ENCODE data around the gene GNL2. TPM values are rescaled to one million over a fixed set of nuclear protein-coding genes. Genes with fewer than 3 reads are reported as not detected.

GNL2 gene
- polyA plus RNA-seq, 1 experiment = 43.6 TPM

GRCh38 chr1:37609002-37609401, 13.3 kb upstream of the GNL2 start:
- no peak for DNase-seq (ENCODE audit: low read depth)
- no peak overlapping the region for H3K4me3 ChIP-seq (ENCODE audit: low read depth, low read length)
- no peaks in the 10 kb centered on the region for H3K36me3 ChIP-seq (ENCODE audit: control insufficient read depth, insufficient read depth, low read length)
- ChIA-PET POLR2A (no interaction called here), CTCF (no interaction called here)
- TF ChIP-seq CTCF (IDR thresholded peaks at IDR 0.05; ENCODE audit: insufficient read depth, low read depth, low read length) = no peak
- peaks cover 9% of the 10 kb centered on the region for H3K27me3 ChIP-seq (ENCODE audit: control insufficient read depth, insufficient read depth, low read length)

DNA sequence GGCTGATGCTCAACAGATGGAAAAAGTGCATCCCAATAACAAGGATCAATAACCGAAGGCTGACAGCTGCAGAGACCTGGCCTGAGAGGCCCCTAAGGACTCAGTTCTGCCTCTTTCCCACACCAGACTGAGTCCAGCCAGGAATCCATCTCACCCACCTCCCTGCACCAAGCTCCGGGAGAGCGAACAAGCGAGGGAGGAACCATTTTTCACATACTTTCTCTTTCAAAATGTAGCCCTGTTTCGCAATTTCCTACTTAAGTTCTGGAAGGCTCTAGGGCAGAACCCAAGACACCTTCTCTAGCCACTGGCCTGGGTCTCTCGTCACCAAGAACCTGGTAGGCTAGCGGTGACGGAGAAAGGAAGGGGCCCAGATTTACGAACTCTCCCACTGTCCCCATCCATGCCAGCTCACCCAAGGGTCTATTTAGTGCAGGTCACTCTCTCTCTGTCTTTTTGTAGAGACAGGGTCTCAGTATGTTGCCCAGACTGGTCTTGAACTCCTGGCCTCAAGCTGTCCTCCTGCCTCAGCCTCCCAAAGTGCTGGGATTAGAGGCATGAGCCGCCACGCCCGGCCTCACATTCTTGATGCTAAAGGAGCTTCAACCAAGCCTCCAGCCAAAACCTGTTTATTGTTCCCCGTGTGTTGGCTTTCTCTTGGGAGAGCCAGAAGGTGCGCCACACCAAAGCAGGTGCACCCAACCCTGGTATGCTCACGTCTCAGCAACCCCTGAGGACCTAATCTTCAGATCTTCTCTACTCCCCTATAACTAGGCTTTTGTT, 10.9 kb upstream of the GNL2 start:
- Histone ChIP-seq H3K27me3 (ENCODE audit: control insufficient read depth, insufficient read depth, low read length) (peaks cover 9% of the 10 kb centered on the region), H3K36me3 (ENCODE audit: control insufficient read depth, insufficient read depth, low read length) (no peaks in the 10 kb centered on the region), H3K4me3 (ENCODE audit: low read depth, low read length) (no peak overlapping the region)
- no peak for DNase-seq (ENCODE audit: low read depth)
- no peak for TF ChIP-seq CTCF (IDR thresholded peaks at IDR 0.05; ENCODE audit: insufficient read depth, low read depth, low read length)
- CTCF ChIA-PET = interaction anchor here (0.6 to 11.7 kb wide), 5 partner anchors 8 to 103 kb away, joined by 3 to 214 read pairs (median 3); partner anchors contain the start of gene MEAF6
- POLR2A ChIA-PET = no interaction called here

GRCh38 chr1:37605806-37606474, 10.2 kb upstream of the GNL2 start:
- no peak for TF ChIP-seq CTCF (IDR thresholded peaks at IDR 0.05; ENCODE audit: insufficient read depth, low read depth, low read length)
- Histone ChIP-seq H3K4me3 (ENCODE audit: low read depth, low read length) (no peak overlapping the region), H3K36me3 (ENCODE audit: control insufficient read depth, insufficient read depth, low read length) (no peaks in the 10 kb centered on the region), H3K27me3 (ENCODE audit: control insufficient read depth, insufficient read depth, low read length) (peaks cover 9% of the 10 kb centered on the region)
- CTCF ChIA-PET = interaction anchor here (0.8 to 11.7 kb wide), 2 partner anchors 77 to 104 kb away, joined by 3 to 214 read pairs; a partner anchor contains a TSS
- POLR2A ChIA-PET = no interaction called here
- DNase-seq (ENCODE audit: low read depth) = no peak

GRCh38 chr1:37605061-37605650, 9.4 kb upstream of the GNL2 start:
- CTCF ChIA-PET = interaction anchor here (11.7 kb wide), 1 partner anchor 78 kb away, joined by 214 read pairs; a partner anchor contains a TSS
- POLR2A ChIA-PET = no interaction called here

More at GRCh38 chr1:37605061-37605650, 9.4 kb upstream of the GNL2 start:
- Histone ChIP-seq H3K4me3 (ENCODE audit: low read depth, low read length) (no peak overlapping the region), H3K27me3 (ENCODE audit: control insufficient read depth, insufficient read depth, low read length) (peaks cover 9% of the 10 kb centered on the region), H3K36me3 (ENCODE audit: control insufficient read depth, insufficient read depth, low read length) (no peaks in the 10 kb centered on the region)
- DNase-seq (ENCODE audit: low read depth) = no peak
- TF ChIP-seq CTCF (IDR thresholded peaks at IDR 0.05; ENCODE audit: insufficient read depth, low read depth, low read length) = no peak
